NCI-H69 (cell line): ENCODE measurements around the gene CD3G.
"Not testable (repeated sequence)": the region's sequence is repeated elsewhere in the genome, so short reads cannot be mapped to it uniquely, and the experiment has no call there.

Experiments used
- DNase-seq: peaks from one replicate; lab custom pipeline; 2025; lab: John Stamatoyannopoulos, UW

The CD3G gene

DNA sequence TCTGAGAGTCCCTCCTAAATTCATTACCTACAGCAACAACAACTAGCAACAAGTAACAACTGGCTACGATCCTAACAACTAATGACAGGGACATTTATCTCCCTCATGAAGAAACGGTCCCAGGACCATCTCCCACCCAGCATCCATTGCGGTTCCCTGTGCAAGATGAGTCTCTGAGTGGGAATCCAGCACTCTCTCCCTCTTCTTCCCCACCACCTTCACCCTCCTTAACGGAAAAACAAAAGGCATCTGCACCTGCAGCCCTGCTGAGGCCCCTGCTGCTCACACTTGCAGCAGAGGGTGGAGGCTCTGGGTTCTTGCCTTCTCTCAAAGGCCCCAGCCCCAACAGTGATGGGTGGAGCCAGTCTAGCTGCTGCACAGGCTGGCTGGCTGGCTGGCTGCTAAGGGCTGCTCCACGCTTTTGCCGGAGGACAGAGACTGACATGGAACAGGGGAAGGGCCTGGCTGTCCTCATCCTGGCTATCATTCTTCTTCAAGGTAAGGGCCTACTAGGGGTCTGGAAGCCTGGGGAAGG lies at the start of gene CD3G:
TSS of gene CD3G (plus strand) at position 364 of the 535 bp plus-strand sequence. CDS start at position 444, 80 bp downstream.
- DNase-seq = no peak

DNA sequence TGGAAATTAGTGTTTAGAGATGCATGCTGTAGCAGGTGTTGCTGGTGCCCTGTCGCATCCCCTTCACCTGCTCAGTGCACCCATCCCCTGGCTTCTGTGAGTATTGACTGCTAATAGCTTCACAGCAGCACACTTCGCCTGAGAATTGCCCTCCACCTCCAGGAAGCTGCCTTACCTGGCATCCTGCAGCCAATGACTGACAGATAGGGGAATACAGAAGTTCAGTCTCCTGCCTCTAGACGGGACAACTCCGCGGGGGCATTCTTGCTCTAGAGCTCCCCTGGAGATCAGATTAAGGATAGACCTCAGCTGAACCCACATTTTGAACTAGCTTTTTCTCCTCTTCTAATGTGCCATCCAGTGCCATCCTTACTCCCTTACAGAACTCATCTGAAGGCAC lies 48.9 kb upstream of the CD3G start:
- no peak for DNase-seq

DNA sequence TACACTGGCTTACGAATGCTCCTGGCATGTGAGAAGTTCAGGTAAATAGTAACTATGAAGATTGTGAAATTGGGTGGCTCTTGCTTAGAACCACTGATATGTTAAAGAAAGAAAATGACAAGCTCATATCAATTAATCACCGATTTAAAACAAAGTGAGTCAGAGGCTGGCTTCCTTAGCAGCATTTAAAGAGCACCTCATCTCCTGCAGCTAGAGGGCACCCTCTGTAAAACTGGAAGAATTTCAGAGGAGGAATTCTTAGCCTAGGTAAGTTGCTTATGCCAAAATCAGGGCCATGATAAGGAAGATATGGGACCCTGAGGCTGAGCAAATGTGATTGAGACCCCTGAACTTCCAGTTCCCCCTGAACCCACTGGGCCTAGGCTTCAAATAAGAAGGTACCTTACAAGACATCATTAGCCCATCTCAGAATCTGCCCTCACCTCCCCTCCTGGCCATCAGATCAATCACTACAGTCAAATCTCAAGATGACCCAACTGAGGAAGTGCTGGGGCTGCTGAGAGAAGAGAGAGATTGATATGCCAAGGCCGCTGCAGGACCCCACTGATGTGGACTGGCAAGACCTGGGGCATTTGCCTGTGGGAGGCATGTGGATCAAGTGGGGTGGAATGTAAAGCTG lies 48.2 kb upstream of the CD3G start:
- peak; percentile 44 for DNase-seq

DNA sequence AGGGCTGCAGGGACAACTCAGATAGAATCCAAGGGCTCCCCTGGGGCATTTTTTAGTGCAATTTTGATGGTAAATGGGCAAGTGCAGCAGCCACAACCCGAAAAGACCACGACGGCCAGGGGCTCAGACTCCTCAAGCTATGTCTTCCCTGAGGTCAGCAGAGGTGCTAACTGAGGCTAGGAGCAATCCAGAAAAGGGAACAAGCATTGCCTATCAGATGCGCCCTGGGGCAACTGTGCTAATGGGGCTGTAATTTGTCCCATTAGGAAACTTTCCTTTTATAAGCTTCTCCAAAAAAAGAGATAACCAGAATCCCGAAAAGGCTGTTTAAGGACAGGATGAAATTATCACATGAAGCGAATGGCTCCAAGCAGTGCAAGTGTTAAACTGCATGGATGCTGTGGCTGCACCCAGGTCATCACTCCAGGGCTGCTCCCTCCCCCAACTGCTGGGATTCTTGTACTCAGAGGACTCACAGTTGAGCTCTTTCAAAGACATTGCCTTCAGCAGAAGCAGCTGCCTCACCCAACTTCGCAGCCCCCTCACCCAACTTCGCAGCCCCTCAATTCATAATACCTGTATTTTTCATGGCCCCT lies 42.4 kb upstream of the CD3G start:
- DNase-seq = no peak

DNA sequence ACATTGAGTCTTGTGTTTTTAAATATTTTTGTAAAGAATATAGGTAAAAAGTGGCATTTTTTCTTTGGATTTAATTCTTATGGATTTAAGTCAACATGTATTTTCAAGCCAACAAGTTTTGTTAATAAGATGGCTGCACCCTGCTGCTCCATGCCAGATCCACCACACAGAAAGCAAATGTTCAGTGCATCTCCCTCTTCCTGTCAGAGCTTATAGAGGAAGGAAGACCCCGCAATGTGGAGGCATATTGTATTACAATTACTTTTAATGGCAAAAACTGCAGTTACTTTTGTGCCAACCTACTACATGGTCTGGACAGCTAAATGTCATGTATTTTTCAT lies 39.9 kb upstream of the CD3G start:
- DNase-seq = no peak

DNA sequence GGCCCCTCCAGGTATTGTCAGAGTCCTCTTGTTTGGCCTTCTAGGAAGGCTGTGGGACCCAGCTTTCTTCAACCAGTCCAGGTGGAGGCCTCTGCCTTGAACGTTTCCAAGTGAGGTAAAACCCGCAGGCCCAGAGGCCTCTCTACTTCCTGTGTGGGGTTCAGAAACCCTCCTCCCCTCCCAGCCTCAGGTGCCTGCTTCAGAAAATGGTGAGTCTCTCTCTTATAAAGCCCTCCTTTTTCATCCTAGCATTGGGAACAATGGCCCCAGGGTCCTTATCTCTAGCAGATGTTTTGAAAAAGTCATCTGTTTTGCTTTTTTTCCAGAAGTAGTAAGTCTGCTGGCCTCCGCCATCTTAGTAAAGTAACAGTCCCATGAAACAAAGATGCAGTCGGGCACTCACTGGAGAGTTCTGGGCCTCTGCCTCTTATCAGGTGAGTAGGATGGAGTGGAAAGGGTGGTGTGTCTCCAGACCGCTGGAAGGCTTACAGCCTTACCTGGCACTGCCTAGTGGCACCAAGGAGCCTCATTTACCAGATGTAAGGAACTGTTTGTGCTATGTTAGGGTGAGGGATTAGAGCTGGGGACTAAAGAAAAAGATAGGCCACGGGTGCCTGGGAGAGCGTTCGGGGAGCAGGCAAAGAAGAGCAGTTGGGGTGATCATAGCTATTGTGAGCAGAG lies 39.4 kb upstream of the CD3G start, which contains the start of gene CD3E:
TSS of gene CD3E (plus strand) at position 163 of the 681 bp plus-strand sequence. CDS start at position 386, 223 bp downstream.
- DNase-seq = no peak

DNA sequence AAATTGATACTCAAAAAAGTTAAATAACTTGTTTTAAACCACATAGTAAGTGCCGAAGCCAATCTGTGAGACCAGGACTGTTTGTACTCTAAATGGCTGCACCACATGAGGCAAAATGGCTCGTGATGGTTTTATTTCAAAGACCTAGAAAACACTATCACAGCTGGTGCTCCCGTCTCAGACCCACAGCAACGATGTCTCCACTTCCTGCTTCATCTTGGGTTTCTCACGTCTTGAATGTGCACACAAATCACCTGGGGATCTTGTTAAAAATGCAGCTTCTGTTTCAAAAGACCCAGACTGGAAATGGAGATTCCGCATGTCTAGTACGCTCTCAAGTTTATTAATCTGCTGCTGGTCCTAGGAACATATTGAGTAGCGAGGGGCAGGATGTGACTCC lies 38.4 kb upstream of the CD3G start:
- DNase-seq = peak; percentile 20

DNA sequence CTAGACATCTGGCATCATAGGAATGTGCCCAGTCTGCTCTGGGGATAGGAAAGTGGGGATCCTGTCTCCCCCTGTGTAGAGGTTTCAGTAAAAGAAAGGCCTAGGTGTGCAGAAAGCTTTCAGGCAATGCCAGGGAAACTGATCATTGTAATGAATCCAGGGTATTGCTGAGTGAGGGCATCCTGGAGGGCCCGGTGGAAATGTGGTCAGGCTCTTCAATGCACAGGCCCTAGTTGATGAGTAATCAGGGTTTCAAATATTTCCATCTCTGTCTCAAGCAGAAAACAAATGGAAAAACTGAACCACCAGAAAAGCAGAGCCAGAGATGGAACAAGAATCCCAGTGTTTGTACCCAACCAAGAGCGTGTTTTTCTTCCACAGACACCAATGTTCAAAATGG lies 37.6 kb upstream of the CD3G start:
- DNase-seq = no peak

DNA sequence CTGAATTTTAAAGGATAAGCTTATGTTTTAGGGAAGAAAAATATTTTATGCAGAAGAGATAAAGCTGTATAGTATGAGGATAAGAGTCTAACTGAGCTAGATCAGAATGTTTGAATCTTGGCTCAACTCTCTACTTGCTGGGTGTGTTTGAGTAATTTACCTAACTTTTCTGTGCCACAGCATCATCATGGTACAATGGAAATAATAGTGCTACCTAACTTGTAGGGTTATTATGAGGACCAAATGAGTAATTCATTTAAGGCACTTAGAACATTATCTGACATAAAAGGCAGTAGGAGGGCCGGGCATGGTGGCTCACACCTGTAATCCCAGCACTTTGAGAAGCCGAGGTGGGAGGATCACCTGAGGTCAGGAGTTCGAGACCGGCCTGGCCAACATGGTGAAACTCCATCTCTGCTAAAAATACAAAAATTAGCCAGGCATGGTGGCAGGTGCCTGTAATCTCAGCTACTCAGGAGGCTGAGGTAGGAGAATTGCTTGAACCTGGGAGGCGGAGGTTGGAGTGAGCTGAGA lies 35.1 kb upstream of the CD3G start:
- DNase-seq = not testable (repeated sequence)

DNA sequence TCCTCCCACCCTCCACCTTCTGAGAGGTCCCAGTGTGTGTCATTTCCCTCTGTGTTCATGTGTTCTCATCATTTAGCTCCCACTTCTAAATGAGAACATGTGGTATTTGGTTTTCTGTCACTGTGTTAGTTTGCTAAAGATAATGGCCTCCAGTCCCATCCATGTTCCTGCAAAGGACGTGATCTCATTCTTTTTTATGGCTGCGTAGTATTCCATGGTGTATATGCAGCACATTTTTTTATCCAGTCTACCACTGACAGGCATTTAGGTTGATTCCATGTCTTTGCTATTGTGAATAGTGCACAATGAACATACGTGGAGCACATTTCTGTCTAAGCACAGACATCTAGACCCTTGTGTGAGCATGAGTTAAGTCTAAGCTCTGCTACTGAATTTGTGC lies 33.9 kb upstream of the CD3G start:
- no peak for DNase-seq

DNA sequence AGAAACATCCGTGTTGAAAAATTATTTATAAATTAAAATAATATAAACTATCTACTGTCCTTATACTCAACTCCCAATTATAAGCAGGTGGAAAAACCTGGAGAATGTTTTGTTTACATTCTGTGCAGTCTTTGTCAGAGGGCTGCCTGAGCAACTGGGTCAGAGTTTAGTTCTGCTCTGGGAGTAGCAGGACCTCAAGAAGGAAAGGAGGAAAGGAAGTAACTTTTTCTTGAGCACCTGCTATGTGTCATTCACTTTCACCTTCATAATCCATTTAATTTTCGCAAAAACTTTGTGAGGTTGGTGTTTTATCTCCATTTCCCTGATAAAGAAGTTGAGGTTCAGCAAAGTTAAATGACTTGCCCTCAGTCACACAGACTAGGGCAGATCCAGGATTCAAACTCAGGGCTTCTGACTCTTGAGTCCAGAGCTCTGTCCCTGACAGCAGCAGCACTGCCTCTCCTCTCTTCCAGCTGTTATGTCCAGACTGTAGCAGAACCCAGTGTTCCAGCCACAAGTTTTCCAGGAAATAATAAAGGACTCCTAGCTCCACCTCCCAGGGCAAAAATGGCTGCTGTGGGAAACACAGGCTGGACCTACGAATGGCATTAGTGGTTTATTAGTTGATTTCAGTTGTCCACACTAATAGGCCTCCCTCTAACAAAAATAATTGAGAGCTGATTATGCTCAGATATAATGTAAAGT lies 33.2 kb upstream of the CD3G start:
- DNase-seq = no peak

DNA sequence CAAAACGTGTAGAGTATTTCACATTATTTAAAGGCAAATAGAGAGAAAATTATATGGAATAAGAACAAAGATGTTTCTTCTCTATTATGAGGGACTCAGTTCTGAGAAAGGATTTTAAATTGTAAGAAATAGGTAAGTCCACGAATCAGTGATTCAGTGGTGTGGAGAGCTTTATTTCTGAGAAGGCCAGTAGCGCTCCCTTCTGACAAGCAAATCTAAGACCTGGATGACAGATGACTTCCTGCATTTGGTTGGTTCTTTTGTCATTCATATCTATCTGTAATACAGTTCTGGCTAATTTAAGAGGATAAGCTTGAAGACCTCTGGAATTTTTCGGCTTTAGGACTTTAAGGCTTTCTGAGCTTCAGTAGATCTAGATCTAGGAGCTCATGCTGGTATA lies 32.6 kb upstream of the CD3G start:
- DNase-seq = peak; percentile 15

DNA sequence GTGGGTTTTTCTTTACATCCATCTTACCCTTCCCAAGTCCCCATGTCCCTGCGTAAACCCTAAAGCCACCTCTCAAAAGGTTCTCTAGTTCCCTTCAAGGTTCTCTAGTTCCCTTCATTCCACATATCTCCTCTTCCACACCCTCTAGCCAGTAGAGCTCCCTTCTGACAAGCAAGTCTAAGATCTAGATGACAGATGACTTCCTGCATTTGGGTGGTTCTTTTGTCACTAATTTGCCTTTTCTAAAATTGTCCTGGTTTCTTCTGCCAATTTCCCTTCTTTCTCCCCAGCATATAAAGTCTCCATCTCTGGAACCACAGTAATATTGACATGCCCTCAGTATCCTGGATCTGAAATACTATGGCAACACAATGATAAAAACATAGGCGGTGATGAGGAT lies 31.8 kb upstream of the CD3G start:
- no peak for DNase-seq

DNA sequence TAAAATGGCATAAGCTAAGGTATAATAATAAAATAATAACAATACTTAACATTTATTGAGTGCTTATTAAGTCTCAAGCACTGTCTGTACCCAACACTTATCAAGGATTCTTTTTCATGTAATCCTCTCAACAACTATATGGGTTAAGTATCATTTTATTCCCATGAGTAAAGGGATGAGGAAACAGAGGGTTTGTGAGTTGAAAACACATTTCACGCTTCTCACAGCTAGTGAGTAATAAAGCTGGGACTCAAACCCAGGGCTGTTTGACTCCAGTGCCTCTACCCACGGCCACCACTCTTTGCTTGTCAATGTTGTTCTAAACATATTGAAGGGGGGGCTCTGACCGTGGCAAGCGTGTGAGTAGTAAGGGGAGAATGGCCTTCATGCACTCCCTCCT lies 30.9 kb upstream of the CD3G start:
- DNase-seq = no peak

DNA sequence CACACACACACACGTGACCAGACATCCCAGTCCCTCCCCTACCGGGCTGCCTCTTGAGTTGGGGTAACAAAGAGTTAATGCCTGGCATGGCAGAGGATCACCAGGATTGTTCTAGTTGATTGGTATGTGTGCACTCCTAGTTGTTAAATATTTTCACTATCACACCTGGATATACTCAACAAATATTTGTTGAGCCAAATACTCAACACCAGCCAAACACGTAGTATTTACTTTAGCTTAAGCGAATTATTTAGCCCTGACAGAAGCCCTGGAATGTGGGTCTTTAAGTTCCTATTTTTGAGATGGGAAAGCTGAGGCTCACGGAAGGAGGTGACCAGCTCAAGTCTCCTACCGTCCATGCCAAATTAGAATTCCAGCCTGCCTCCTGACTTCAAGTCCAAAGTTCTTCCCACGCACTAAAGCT lies 29.1 kb upstream of the CD3G start:
- DNase-seq = peak; percentile 31

DNA sequence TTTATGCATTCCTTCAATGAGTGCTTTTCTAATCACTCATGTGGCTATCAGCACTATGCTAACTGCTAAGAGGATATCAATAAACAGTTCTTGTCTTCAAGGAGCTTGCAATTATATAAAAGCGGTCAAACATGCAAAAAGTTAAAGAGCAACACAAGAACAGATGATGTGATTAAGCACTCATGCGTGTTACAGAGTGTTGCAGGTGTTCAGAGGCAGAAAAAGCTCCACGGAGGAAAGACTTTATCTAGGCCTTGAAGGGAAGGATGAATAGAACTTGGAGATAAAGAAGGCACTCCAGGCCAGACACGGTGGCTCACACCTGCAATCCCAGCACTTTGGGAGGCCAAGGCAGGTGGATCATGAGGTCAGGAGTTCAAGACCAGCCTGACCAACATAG lies 26.0 kb upstream of the CD3G start:
- no peak for DNase-seq

DNA sequence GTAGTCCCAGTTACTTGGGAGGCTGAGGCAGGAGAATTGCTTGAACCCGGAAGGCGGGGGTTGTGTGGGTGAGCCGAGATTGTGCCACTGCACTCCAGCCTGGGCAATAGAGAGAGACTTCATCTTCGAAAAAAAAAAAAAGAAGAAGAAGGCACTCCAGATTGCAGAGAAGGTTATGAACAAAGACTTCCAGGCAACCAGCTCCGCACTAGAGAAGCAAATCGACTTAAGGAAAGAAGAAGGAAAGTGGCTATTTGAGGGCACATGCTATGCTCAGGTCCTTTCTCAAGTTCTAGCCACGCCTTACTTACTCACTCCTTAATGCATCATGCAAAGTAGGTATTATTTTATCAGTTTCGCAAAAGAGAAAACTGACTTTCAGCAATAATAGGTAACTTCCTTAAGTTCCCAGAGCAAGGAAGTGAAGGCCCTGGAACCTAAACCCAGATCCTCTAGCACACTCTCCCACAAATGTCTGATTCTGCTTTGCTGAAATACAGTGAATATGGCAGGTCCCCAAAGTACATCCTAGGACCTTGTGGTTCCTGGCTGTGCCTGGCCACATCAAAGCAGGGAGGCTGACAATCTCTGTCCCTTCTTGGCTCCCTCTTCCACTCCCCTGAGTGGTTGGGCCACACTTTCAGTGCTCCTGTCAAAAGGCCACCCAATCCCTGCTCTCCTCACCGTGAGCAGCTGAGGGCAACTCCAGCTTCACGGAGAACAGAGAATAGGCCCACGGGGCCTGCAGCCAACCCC lies 25.4 kb upstream of the CD3G start:
- DNase-seq = no peak

DNA sequence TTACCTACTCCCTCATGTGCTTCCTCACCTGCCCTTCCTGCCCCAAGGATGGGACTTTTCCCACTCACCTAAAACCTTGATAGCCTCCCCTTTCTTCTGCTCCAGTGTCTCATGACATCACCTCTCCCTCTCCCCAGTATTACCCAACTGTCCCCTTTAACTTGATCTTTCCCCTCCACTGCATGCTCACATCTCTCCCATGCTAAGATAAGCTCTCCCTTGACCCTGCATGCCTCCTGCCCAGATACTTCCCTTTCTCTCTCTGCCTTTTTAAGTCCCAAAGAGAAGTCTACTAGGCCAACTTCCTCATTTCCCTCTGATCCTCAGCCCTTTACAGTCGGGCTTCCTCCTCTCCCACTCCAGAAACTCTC lies 24.8 kb upstream of the CD3G start:
- no peak for DNase-seq

DNA sequence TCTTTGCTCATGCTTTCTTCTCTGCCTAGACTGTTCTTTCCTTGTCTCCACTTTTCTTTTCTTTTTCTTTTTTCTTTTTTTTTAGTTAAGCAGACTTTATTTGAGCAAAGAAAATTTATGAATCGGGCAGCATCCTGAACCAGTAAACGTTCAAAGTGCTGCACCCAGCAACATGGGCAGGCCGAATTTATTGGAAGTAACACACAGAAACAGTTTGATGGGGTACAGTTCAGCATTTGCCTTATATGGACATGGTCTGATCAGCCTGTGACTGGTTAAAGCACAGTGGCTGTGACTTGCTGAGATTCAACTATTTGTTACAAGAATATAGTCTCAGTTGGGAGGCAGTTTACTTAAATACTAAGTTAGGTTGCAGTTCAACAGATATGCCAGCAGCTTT lies 23.6 kb upstream of the CD3G start:
- DNase-seq = no peak

DNA sequence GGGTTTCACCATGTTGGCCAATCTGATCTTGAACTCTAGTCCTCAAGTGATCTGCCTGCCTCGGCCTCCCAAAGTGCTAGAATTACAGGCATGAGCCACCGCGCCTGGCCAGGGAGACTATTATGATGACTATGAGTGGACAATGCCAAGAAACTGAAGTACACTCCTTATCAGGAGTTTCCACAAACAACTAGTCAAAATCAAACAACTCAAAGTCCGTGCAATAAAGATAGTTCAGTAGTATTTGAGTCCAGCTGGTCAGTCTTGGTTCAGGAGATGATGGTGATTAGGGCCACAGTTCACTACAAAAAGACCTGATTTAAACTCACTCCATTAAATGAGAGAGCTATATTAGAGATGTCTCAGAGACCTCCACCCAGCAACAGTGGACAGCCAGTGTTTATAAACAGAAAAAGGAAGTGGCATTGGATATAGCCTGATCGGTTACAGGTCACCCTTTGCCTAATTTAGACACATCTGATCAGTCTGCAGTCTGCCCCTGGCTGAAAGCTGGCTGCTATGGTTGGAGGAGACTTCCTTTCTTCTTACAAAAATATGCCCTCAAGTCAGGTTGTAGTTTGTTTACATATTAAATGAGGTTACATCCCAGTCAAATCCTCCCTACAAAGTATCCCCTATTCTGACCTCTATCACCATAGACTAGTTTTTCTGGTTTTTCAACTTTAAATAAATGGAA lies 22.6 kb upstream of the CD3G start:
- no peak for DNase-seq

DNA sequence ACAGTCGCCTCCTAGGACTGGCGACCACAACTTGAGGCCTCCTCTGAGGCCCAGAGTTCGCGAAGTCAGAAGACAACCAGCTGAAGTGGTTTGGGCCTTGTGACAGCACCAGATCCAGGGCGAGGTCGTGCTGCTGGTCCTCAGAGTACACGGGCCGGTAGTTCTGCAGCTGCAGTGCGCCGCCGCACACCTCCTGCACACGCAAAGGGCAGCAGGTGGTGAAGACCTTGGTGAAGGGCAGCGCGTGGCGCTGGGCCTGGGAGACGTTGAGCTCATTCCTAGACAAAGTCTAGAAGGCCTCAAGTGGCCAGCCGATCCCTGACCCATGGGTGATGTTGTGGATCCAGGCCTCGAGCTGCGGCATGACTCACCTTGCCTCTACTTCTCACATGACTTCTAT lies 21.4 kb upstream of the CD3G start:
- no peak for DNase-seq
